ENCODE data around the gene KCNK1. TPM values are rescaled to one million over a fixed set of nuclear protein-coding genes. Genes with fewer than 3 reads are reported as not detected.

KCNK1 gene
- total and polyA plus RNA-seq, 2 of the 8 experiments (the other 6 are each of a cell fraction or from before 2014, with no cell fraction given), result 11.9 to 16.5 TPM

- DNase-seq (ENCODE audit: low read depth in 1 of 2, low spot score in 2 of 2), result no peak
- Histone ChIP-seq H3K79me2 (ENCODE audit: control insufficient read depth in 1 of 2, insufficient read depth in 2 of 2, low read length in 2 of 2) (no peaks in the 10 kb centered on the region), H3K56ac (replicated peaks; ENCODE audit: insufficient read length, low read depth, low read length) (no peak overlapping the region), H2BK5ac (ENCODE audit: low read depth, low read length) (no peak overlapping the region), H4K91ac (replicated peaks; ENCODE audit: insufficient read length, low read length) (no peak overlapping the region), H3K18ac (ENCODE audit: extremely low read depth, low read length) (no peak overlapping the region), H3K79me1 (ENCODE audit: low read depth, low read length) (no peaks in the 10 kb centered on the region), H3K4me3 (ENCODE audit: extremely low read depth in 1 of 4, insufficient read depth in 2 of 4, low read depth in 3 of 4, low read length in 4 of 4) (no peak overlapping the region), H3K23ac (ENCODE audit: insufficient read length) (no peak overlapping the region), H2BK12ac (ENCODE audit: low read depth, low read length) (no peak overlapping the region), H2AFZ (ENCODE audit: low read length) (no peak overlapping the region), H3K4ac (replicated peaks; ENCODE audit: insufficient read length, low read depth, low read length) (no peak overlapping the region), H3K27me3 (replicated peaks in 1 of 4; ENCODE audit: control insufficient read depth in 3 of 4, extremely low read depth in 1 of 4, insufficient read depth in 3 of 4, low read length in 3 of 4) (no peaks in the 10 kb centered on the region), H2BK20ac (ENCODE audit: low read length) (no peak overlapping the region), H4K8ac (ENCODE audit: extremely low read depth, insufficient read depth, low read length) (no peak overlapping the region), H3K9me3 (ENCODE audit: insufficient read depth in 2 of 2, low read depth in 1 of 2, low read length in 1 of 2) (no peaks in the 10 kb centered on the region), H3K4me1 (replicated peaks in 1 of 4; ENCODE audit: control insufficient read depth in 3 of 4, insufficient read depth in 4 of 4, low read length in 3 of 4) (peaks cover 0 to 5% (median 4%) of the 10 kb centered on the region in 4 experiments; a peak in 5 of 7 replicates), H4K5ac (ENCODE audit: insufficient read length, low read depth, low read length) (no peak overlapping the region), H3K36me3 (ENCODE audit: control insufficient read depth in 2 of 4, insufficient read depth in 4 of 4, low read length in 3 of 4) (peaks cover 0 to 6% (median 0%) of the 10 kb centered on the region in 4 experiments; a peak in 2 of 8 replicates), H3K14ac (ENCODE audit: insufficient read length) (no peak overlapping the region), H2BK15ac (ENCODE audit: low read length) (no peak overlapping the region), H2BK120ac (replicated peaks; ENCODE audit: low read depth, low read length) (no peak overlapping the region), H3K4me2 (ENCODE audit: insufficient read depth in 1 of 2, low read depth in 2 of 2, low read length in 2 of 2) (no peak overlapping the region), H3K27ac (ENCODE audit: low read depth, low read length) (no peak overlapping the region), H3K23me2 (ENCODE audit: low read depth, low read length) (no peaks in the 10 kb centered on the region), H4K20me1 (replicated peaks in 1 of 2; ENCODE audit: control insufficient read depth in 1 of 2, insufficient read depth in 2 of 2, low read length in 2 of 2) (no peaks in the 10 kb centered on the region), H2AK5ac (ENCODE audit: low read depth, low read length) (no peak overlapping the region), H3K9ac (replicated peaks in 1 of 4; ENCODE audit: extremely low read depth in 1 of 4, low read depth in 3 of 4, low read length in 3 of 4) (no peak overlapping the region)
- no peak for FAIRE-seq
- POLR2A ChIA-PET (ENCODE audit: partially characterized antibody), result no interaction called here
- CTCF ChIA-PET (ENCODE audit: partially characterized antibody), result interaction anchor here (0.7 to 2.9 kb wide), 6 partner anchors 14 to 669 kb away, joined by 3 to 10 read pairs (median 3); no protein-coding TSS in a partner anchor
- WGBS, 2 experiments (ENCODE audit: extremely low coverage in 1 of 2, insufficient coverage in 1 of 2, insufficient read length in 1 of 2, insufficient replicate concordance in 2 of 2, low coverage in 1 of 2, low lambda C conversion rate in 2 of 2, missing lambda C conversion rate in 1 of 2), result 88% methylated on average over 7 of the region's 7 CpGs; no CpG with 5 or more reads in 1 of the 2 experiments
- TF ChIP-seq CBX5 (IDR thresholded peaks at IDR 0.05; ENCODE audit: low read depth, low read length), result no peak
Measured at GRCh38 chr1:233677690-233678354, 63.9 kb downstream of the KCNK1 start.

Data from H1 (cell line).